Lower lobe of right lung (tissue), 2 donors: ENCODE measurements around the gene GUCD1. TPM values are rescaled to one million over a fixed set of nuclear protein-coding genes. Genes with fewer than 3 reads are reported as not detected.

Experiments used
- ATAC-seq, 2 donors: fragments of 200-7000 bp; cut with Tn5 transposase; one replicate each; pipeline ENCODE4 v1.9.1; 2020 to 2022; ENCODE audit warnings: mild to moderate bottlenecking in 2 of 2, moderate library complexity in 2 of 2
- DNase-seq: peaks from one replicate; pipeline ENCODE4 v3.0.0-alpha.2; 2020
- H3K27ac ChIP-seq: fragments of 200-600 bp; one replicate; pipeline ENCODE4 v1.8.0; 2022
- H3K27me3 ChIP-seq: fragments of 200-600 bp; one replicate; pipeline ENCODE4 v1.8.0; 2022; ENCODE audit warnings: low read depth
- H3K36me3 ChIP-seq: fragments of 200-600 bp; one replicate; pipeline ENCODE4 v1.8.0; 2022; ENCODE audit warnings: mild to moderate bottlenecking
- H3K4me1 ChIP-seq: fragments of 200-600 bp; one replicate; pipeline ENCODE4 v1.8.0; 2022
- H3K4me3 ChIP-seq: fragments of 200-600 bp; one replicate; pipeline ENCODE4 v1.8.0; 2022; ENCODE audit warnings: mild to moderate bottlenecking
- H3K9me3 ChIP-seq: fragments of 200-600 bp; one replicate; pipeline ENCODE4 v1.8.0; 2022
- intact Hi-C: fragments of 100-400 bp; cut with DNase I; formaldehyde crosslinking; loops from one replicate; pipeline ENCODE4 v1.11.0; 2022
- total RNA-seq: library from RNA; stranded (reverse); fragmentation: NEBNext Ultra II Directional; extraction: Animal tissue kit (Norgen Biotek cat#: 25700); gene quantifications from one replicate; pipeline ENCODE4 v1.2.1, GENCODE V29; 2021
- TF ChIP-seq, protein P1 (sequence below): fragments of 200-600 bp; IDR thresholded peaks from one replicate; pipeline ENCODE4 v1.8.0; 2022; ENCODE audit warnings: antibody characterized with exemption, mild to moderate bottlenecking
- donor health status: DM: no; HTN: yes; CAD: no; lungs with severe emphysema.

Gene GUCD1
- total RNA-seq, 1 donor from 2014 or later = 120 TPM

DNA sequence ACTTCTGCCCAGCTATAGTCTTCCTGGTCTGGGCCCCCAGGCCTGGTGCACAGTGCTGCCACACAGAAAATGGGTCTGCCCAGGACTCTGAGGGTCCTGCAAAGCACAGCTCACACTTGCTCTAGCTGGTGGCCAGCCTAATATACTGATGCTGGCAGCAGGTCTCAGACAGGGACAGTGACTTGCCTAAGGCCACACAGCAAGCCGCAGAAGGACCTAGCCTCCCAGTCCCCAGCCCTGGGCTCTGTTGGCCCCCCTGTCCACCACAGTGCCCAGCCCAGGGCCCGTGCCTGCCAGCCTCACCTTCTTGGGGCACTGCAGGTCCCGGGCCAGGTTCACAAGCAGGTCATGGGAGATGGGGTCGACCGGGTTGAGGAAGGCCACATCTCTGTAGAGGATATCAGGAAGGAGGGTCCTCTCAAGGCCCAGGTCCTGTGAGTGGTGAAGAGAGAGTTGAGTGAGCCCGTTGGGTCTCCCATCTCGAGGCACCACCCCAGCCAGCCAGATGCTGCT is 34.6 kb upstream of the GUCD1 start:
- TF ChIP-seq, protein P1, sequence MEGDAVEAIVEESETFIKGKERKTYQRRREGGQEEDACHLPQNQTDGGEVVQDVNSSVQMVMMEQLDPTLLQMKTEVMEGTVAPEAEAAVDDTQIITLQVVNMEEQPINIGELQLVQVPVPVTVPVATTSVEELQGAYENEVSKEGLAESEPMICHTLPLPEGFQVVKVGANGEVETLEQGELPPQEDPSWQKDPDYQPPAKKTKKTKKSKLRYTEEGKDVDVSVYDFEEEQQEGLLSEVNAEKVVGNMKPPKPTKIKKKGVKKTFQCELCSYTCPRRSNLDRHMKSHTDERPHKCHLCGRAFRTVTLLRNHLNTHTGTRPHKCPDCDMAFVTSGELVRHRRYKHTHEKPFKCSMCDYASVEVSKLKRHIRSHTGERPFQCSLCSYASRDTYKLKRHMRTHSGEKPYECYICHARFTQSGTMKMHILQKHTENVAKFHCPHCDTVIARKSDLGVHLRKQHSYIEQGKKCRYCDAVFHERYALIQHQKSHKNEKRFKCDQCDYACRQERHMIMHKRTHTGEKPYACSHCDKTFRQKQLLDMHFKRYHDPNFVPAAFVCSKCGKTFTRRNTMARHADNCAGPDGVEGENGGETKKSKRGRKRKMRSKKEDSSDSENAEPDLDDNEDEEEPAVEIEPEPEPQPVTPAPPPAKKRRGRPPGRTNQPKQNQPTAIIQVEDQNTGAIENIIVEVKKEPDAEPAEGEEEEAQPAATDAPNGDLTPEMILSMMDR = no peak
- no peak overlapping the region for H3K27ac ChIP-seq
- DNase-seq = no peak
- H3K36me3 ChIP-seq = peaks cover 31% of the 10 kb centered on the region
- no peak for ATAC-seq
- no peaks in the 10 kb centered on the region for H3K27me3 ChIP-seq
- H3K4me3 ChIP-seq = no peak overlapping the region
- H3K4me1 ChIP-seq = peaks cover 16% of the 10 kb centered on the region
- H3K9me3 ChIP-seq = no peaks in the 10 kb centered on the region
- intact Hi-C loops = no loop called here

DNA sequence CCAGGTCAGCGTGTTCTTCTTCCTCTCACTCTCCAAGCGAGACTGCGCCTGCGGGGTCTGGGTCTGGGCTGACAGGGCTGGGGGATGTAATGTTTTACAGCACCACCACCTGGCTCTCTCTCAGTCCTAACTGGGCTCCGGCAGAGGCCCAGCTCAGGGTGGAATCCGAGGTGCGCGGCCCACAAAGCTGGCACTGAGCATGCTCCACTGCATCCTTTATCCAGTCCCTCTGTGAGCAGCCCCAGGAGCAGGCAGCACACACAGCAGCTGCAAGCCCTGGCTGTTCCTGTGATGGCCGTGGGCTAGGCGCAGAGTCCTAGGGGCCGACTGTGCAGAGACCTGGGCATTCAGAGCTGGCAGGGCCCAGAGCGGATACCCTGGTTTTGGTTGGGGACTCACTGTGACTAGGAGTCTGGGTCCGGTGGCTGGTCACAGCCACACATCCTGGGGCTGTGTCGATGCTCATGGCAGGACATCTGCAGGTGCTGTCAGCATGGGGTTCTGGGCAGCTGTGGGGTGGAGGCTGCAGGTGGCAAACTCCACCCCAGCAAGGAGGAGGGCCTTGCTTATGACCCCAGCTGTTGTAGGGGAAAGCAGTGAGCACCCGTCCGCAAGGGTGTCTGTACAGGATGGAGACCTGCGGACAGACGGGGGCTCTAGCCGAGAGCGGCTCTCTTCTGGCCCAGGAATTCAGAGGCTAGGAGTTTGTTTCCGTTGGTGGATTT is 34.0 kb upstream of the GUCD1 start:
- intact Hi-C loops = no loop called here
- ATAC-seq (no peak), DNase-seq (no peak)
- no peak overlapping the region for H3K27ac ChIP-seq
- no peak overlapping the region for H3K4me3 ChIP-seq
- peaks cover 31% of the 10 kb centered on the region for H3K36me3 ChIP-seq
- peaks cover 20% of the 10 kb centered on the region for H3K4me1 ChIP-seq
- no peaks in the 10 kb centered on the region for H3K27me3 ChIP-seq
- TF ChIP-seq, protein P1 = no peak
- H3K9me3 ChIP-seq = no peaks in the 10 kb centered on the region

DNA sequence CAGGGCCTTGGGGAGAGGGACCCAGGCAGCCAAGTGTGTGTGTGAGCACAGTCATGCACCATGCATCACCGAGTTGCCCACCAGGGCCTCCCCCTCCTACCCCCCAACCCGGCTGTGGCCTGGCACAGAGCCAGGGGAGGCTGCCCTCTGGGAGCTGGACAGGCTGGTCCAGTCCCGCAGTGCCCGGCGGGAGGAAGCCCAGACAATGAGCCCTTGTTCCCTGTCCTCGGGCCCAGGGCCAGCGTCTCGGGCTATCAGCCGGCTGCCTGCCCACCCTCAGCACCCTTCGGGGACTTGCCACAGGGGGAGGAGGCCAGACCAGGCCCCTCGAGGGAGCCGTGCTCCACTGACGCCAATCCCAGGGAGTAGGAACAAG is 33.4 kb upstream of the GUCD1 start:
- DNase-seq (no peak), ATAC-seq (no peak)
- intact Hi-C loops = no loop called here
- TF ChIP-seq, protein P1 = no peak
- Histone ChIP-seq H3K27me3 (no peaks in the 10 kb centered on the region), H3K4me1 (peaks cover 20% of the 10 kb centered on the region), H3K9me3 (no peaks in the 10 kb centered on the region), H3K4me3 (no peak overlapping the region), H3K36me3 (peaks cover 31% of the 10 kb centered on the region), H3K27ac (no peak overlapping the region)

DNA sequence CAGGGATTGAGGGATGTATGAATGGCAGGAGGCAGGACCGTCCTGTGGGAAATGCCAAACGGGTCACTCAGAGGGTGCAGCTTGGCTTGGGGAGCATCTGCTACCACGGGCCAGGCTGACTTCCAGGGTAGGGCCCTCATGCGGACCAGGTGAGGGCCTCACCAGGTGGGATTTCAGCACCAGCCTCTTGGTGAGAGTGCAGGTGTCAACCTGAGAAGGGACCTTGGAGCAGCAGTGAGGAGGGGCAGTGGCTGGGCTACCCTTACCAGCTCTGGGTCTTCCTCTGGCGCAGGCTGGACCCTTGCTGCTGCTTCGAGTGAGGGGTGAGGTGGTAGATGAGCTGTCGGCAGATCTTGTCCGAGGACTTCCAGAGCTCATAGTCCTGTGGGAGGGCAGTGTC is 33.0 kb upstream of the GUCD1 start:
- H3K4me3 ChIP-seq = no peak overlapping the region
- ATAC-seq (no peak), DNase-seq (no peak)
- H3K27ac ChIP-seq = no peak overlapping the region
- H3K4me1 ChIP-seq = peaks cover 22% of the 10 kb centered on the region
- H3K9me3 ChIP-seq = no peaks in the 10 kb centered on the region
- H3K36me3 ChIP-seq = peaks cover 31% of the 10 kb centered on the region
- intact Hi-C loops = no loop called here
- TF ChIP-seq, protein P1 = no peak
- no peaks in the 10 kb centered on the region for H3K27me3 ChIP-seq

DNA sequence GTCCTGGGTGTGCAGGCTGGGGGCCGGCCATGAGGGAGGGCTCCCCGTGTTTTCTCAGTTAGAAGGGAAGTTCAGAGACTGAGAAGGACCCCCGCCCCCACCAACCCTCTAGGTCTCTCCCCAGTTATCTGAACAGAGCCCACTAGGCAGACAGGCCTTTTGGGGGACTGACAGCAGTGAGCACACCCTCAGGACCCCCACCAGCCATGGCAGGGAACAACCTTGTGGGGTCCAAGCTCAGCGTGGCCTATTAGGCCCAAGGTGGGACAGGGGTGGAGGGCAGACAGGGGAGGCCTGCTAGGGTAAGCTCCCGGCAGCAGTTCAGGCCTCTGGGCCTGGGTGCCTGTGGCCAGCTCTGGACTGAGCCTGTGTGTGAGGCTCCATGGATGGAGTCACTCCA is 32.3 kb upstream of the GUCD1 start:
- no peak overlapping the region for H3K4me3 ChIP-seq
- intact Hi-C loops = no loop called here
- H3K36me3 ChIP-seq = peaks cover 31% of the 10 kb centered on the region
- TF ChIP-seq, protein P1 = no peak
- ATAC-seq = no peak
- H3K27me3 ChIP-seq = no peaks in the 10 kb centered on the region
- peaks cover 20% of the 10 kb centered on the region for H3K4me1 ChIP-seq
- DNase-seq = no peak
- no peak overlapping the region for H3K27ac ChIP-seq
- no peaks in the 10 kb centered on the region for H3K9me3 ChIP-seq
